HepG2 (cell line): ENCODE measurements around the gene INSR. TPM values are rescaled to one million over a fixed set of nuclear protein-coding genes. Genes with fewer than 3 reads are reported as not detected.

Experiments used
- HNF4A ChIP-seq: sonication (generic); formaldehyde crosslinking; IDR thresholded peaks from 2 replicates; pipeline ENCODE4 v1.4.0; 2020; ENCODE audit warnings: missing genetic modification reagents
- KAT7 ChIP-seq: IDR thresholded peaks from 2 replicates; pipeline ENCODE4 v1.6.1; 2018; ENCODE audit warnings: borderline replicate concordance, missing compliant biosample characterization
- MEIS2 ChIP-seq: sonication (generic); formaldehyde crosslinking; IDR thresholded peaks from 2 replicates; pipeline ENCODE4 v1.9.0; 2021; ENCODE audit warnings: mild to moderate bottlenecking, missing genetic modification reagents
- SKI ChIP-seq: fragments of 450-650 bp; IDR thresholded peaks from one replicate; pipeline ENCODE4 v1.6.1; 2018; ENCODE audit warnings: mild to moderate bottlenecking; ENCODE audit not compliant: partially characterized antibody
- SSRP1 ChIP-seq: IDR thresholded peaks from 2 replicates; pipeline ENCODE4 v1.6.1; 2016; ENCODE audit warnings: control low read depth
- TOE1 ChIP-seq: sonication (generic); formaldehyde crosslinking; IDR thresholded peaks from 2 replicates; pipeline ENCODE4 v1.4.0; 2020; ENCODE audit warnings: mild to moderate bottlenecking, missing genetic modification reagents
- TSC22D2 ChIP-seq: sonication (generic); formaldehyde crosslinking; IDR thresholded peaks from 2 replicates; pipeline ENCODE4 v1.5.1; 2020; ENCODE audit warnings: missing genetic modification reagents, mild to moderate bottlenecking, borderline replicate concordance
- ZMYM2 ChIP-seq: sonication (generic); formaldehyde crosslinking; IDR thresholded peaks from 2 replicates; pipeline ENCODE4 v1.8.0; 2022; ENCODE audit warnings: mild to moderate bottlenecking, missing genetic modification reagents
- ZMYM3 ChIP-seq: sonication (generic); formaldehyde crosslinking; IDR thresholded peaks from 2 replicates; pipeline ENCODE4 v1.5.1; 2020; ENCODE audit warnings: mild to moderate bottlenecking, missing genetic modification reagents
- ZNF160 ChIP-seq: sonication (generic); formaldehyde crosslinking; IDR thresholded peaks from 2 replicates; pipeline ENCODE4 v1.8.0; 2022; ENCODE audit warnings: mild to moderate bottlenecking, inconsistent platforms, missing genetic modification reagents
- ZNF251 ChIP-seq: sonication (generic); formaldehyde crosslinking; IDR thresholded peaks from 2 replicates; pipeline ENCODE4 v1.9.0; 2021; ENCODE audit warnings: mild to moderate bottlenecking, missing genetic modification reagents
- ZNF7 ChIP-seq: IDR thresholded peaks from 2 replicates; pipeline ENCODE4 v1.6.1; 2016; ENCODE audit warnings: missing biosample characterization, missing genetic modification reagents
- polyA plus RNA-seq, 8 experiments: library from polyadenylated mRNA; depleted of rRNA in 3 of 8; stranded (reverse) in 7 of 8; unstranded in 1 of 8; fragments of >200 nt; fragmentation: Illumina TruSeq in 4 of 8; extraction: Trizol in 4 of 8; gene quantifications; 2 replicates each; pipeline versions ENCODE4 v1.2.1 to v1.2.3, GENCODE V29; 2011 to 2016; ENCODE audit warnings: low read depth in 4 of 8, missing spikeins in 1 of 8, mixed read lengths in 1 of 8; ENCODE audit not compliant: insufficient read depth in 1 of 8
- total RNA-seq, 5 experiments: library from RNA; depleted of rRNA; stranded (reverse); fragments of >200 nt; fragmentation: Illumina TruSeq; extraction: Trizol; gene quantifications; 2 replicates each; pipeline ENCODE4 v1.2.3, GENCODE V29; 2016; ENCODE audit warnings: low read depth in 1 of 5
- TF ChIP-seq, protein P1 (sequence below): IDR thresholded peaks from 2 replicates; pipeline ENCODE4 v1.6.1; 2012; ENCODE audit warnings: inconsistent platforms
- TF ChIP-seq, protein P2 (sequence below): sonication (generic); formaldehyde crosslinking; conservative IDR thresholded peaks from 2 replicates; pipeline ENCODE4 v1.8.0; 2022; ENCODE audit warnings: low read depth, missing genetic modification reagents
- TF ChIP-seq, protein P3 (sequence below): sonication (generic); formaldehyde crosslinking; IDR thresholded peaks from 2 replicates; pipeline ENCODE4 v1.9.0; 2021; ENCODE audit warnings: missing genetic modification reagents, mild to moderate bottlenecking, borderline replicate concordance
- TF ChIP-seq, protein P4 (sequence below): sonication (generic); formaldehyde crosslinking; IDR thresholded peaks from 2 replicates; pipeline ENCODE4 v1.4.0; 2020; ENCODE audit warnings: missing genetic modification reagents
- TF ChIP-seq, protein P5 (sequence below): conservative IDR thresholded peaks from 2 replicates; pipeline ENCODE4 v1.6.1; 2018; ENCODE audit warnings: missing genetic modification reagents
- TF ChIP-seq, protein P6 (sequence below): IDR thresholded peaks from 2 replicates; pipeline ENCODE4 v1.4.0; 2020; ENCODE audit warnings: mild to moderate bottlenecking, missing genetic modification reagents

INSR gene
- total and polyA plus RNA-seq, 2 of the 13 experiments (the other 11 are each of a cell fraction or from before 2014, with no cell fraction given): 24.2 to 29.8 TPM

DNA sequence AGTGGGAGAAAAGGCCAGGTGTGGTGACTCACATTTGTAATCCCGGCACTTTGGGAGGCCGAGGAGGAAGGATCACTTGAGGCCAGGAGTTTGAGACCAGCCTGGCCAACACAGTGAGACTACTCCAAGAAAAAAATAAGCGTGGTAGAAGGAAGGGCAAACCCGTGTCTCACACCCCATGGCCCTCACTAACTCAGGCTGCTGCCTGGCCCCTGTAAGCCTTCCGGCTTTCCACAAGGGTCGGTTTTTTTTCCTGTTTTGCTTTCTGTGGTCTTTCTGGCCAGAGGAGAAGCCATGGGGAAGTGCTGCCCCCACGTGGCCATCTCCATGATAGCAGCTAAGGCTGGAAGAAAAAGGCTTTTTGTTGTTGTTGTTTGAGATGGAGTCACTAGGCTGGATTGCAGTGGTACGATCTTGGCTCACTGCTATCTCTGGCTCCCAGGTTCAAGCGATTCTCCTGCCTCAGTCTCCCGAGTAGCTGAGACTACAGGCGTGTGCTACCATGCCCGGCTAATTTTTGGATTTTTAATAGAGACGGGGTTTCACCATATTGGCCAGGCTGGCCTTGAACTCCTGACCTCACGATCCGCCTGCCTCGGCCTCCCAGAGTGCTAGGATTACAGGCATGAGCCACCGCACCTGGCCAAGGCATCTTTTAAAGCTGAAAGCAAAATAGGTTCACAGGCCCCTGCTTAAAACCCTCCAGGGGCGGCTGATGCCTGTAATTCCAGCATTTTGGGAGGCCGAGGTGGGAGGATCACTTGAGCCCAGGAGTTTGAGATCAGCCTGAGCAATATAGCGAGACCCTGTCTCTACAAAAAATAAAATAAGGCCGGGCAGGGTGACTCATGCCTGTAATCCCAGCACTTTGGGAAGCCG, 47.0 kb upstream of the INSR start (continued):
- TF ChIP-seq, protein P1, sequence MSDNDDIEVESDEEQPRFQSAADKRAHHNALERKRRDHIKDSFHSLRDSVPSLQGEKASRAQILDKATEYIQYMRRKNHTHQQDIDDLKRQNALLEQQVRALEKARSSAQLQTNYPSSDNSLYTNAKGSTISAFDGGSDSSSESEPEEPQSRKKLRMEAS: no peak
- no peak for TF ChIP-seq SSRP1 (CRISPR knock-in tag)
- TF ChIP-seq MEIS2: 0 out of 2 replicates have a peak, but pooled peaks have one; percentile 22
- TF ChIP-seq, protein P2, sequence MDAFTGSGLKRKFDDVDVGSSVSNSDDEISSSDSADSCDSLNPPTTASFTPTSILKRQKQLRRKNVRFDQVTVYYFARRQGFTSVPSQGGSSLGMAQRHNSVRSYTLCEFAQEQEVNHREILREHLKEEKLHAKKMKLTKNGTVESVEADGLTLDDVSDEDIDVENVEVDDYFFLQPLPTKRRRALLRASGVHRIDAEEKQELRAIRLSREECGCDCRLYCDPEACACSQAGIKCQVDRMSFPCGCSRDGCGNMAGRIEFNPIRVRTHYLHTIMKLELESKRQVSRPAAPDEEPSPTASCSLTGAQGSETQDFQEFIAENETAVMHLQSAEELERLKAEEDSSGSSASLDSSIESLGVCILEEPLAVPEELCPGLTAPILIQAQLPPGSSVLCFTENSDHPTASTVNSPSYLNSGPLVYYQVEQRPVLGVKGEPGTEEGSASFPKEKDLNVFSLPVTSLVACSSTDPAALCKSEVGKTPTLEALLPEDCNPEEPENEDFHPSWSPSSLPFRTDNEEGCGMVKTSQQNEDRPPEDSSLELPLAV (CRISPR knock-in tag): no peak
- TF ChIP-seq ZMYM2 (CRISPR knock-in tag): peak; percentile 70; the same call in 1 of the 2 replicates
- no peak for TF ChIP-seq ZNF251
- TF ChIP-seq, protein P3, sequence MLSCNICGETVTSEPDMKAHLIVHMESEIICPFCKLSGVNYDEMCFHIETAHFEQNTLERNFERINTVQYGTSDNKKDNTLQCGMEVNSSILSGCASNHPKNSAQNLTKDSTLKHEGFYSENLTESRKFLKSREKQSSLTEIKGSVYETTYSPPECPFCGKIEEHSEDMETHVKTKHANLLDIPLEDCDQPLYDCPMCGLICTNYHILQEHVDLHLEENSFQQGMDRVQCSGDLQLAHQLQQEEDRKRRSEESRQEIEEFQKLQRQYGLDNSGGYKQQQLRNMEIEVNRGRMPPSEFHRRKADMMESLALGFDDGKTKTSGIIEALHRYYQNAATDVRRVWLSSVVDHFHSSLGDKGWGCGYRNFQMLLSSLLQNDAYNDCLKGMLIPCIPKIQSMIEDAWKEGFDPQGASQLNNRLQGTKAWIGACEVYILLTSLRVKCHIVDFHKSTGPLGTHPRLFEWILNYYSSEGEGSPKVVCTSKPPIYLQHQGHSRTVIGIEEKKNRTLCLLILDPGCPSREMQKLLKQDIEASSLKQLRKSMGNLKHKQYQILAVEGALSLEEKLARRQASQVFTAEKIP (CRISPR knock-in tag): no peak
- TF ChIP-seq SKI: no peak
- no peak for TF ChIP-seq TOE1 (CRISPR knock-in tag)
- no peak for TF ChIP-seq ZNF7 (CRISPR knock-in tag)
- peak; percentile 28; the same call in 1 of the 2 replicates for TF ChIP-seq KAT7 (CRISPR knock-in tag)
- TF ChIP-seq TSC22D2 (CRISPR knock-in tag): no peak; the same call in 1 of the 2 replicates
- TF ChIP-seq, protein P4, sequence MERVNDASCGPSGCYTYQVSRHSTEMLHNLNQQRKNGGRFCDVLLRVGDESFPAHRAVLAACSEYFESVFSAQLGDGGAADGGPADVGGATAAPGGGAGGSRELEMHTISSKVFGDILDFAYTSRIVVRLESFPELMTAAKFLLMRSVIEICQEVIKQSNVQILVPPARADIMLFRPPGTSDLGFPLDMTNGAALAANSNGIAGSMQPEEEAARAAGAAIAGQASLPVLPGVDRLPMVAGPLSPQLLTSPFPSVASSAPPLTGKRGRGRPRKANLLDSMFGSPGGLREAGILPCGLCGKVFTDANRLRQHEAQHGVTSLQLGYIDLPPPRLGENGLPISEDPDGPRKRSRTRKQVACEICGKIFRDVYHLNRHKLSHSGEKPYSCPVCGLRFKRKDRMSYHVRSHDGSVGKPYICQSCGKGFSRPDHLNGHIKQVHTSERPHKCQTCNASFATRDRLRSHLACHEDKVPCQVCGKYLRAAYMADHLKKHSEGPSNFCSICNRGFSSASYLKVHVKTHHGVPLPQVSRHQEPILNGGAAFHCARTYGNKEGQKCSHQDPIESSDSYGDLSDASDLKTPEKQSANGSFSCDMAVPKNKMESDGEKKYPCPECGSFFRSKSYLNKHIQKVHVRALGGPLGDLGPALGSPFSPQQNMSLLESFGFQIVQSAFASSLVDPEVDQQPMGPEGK (CRISPR knock-in tag): 0 out of 2 replicates have a peak, but pooled peaks have one; percentile 6
- peak; percentile 17; the same call in 1 of the 2 replicates for TF ChIP-seq HNF4A (CRISPR knock-in tag)
- TF ChIP-seq, protein P5, sequence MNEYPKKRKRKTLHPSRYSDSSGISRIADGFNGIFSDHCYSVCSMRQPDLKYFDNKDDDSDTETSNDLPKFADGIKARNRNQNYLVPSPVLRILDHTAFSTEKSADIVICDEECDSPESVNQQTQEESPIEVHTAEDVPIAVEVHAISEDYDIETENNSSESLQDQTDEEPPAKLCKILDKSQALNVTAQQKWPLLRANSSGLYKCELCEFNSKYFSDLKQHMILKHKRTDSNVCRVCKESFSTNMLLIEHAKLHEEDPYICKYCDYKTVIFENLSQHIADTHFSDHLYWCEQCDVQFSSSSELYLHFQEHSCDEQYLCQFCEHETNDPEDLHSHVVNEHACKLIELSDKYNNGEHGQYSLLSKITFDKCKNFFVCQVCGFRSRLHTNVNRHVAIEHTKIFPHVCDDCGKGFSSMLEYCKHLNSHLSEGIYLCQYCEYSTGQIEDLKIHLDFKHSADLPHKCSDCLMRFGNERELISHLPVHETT (CRISPR knock-in tag): no peak
- no peak for TF ChIP-seq ZNF160 (CRISPR knock-in tag)
- peak; percentile 71 for TF ChIP-seq ZMYM3 (CRISPR knock-in tag)
- TF ChIP-seq, protein P6, sequence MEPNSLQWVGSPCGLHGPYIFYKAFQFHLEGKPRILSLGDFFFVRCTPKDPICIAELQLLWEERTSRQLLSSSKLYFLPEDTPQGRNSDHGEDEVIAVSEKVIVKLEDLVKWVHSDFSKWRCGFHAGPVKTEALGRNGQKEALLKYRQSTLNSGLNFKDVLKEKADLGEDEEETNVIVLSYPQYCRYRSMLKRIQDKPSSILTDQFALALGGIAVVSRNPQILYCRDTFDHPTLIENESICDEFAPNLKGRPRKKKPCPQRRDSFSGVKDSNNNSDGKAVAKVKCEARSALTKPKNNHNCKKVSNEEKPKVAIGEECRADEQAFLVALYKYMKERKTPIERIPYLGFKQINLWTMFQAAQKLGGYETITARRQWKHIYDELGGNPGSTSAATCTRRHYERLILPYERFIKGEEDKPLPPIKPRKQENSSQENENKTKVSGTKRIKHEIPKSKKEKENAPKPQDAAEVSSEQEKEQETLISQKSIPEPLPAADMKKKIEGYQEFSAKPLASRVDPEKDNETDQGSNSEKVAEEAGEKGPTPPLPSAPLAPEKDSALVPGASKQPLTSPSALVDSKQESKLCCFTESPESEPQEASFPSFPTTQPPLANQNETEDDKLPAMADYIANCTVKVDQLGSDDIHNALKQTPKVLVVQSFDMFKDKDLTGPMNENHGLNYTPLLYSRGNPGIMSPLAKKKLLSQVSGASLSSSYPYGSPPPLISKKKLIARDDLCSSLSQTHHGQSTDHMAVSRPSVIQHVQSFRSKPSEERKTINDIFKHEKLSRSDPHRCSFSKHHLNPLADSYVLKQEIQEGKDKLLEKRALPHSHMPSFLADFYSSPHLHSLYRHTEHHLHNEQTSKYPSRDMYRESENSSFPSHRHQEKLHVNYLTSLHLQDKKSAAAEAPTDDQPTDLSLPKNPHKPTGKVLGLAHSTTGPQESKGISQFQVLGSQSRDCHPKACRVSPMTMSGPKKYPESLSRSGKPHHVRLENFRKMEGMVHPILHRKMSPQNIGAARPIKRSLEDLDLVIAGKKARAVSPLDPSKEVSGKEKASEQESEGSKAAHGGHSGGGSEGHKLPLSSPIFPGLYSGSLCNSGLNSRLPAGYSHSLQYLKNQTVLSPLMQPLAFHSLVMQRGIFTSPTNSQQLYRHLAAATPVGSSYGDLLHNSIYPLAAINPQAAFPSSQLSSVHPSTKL: no peak
